Heart left ventricle (tissue), 13 donors: ENCODE measurements around the gene RNF141.

Experiments used
- CTCF ChIP-seq, 12 donors: fragments of 200-600 bp; sonication (generic) in 4 of 12; IDR thresholded peaks; one replicate each; pipeline versions ENCODE4 v1.5.0 to v1.8.0; 2018 to 2022; ENCODE audit warnings: antibody characterized with exemption in 12 of 12, mild to moderate bottlenecking in 5 of 12
- POLR2A ChIP-seq, 2 donors: fragments of 450-650 bp; IDR thresholded peaks; one replicate each; pipeline ENCODE4 v1.6.1; 2017; ENCODE audit warnings: antibody characterized with exemption in 2 of 2, mild to moderate bottlenecking in 2 of 2, moderate library complexity in 2 of 2
- donor health status: ischemic (EF 13 %, LVEDD 7.1; RV severe dilation, severe dysfunction).
- donor health status: DM: no; HTN: yes; CAD: no.
- donor health status: DM: no; HTN: no; CAD: no.
- donor health status: ischemic (EF 25% LVEDD 6.9; RV normal size, moderate dysfunction).
- donor health status: ischemic (EF 25% LVEDD 5.7; RV mildly dilated, moderate dysfunction).
- donor health status: ischemic (EF 35%, LVEDD 5.7; RV mildly dilated, moderate dysfunction).
- donor health status: nonischemic (EF 11% LVEDD 7.7; RV severe dilation, severe dysfunction).
- donor health status: DM: yes; HTN: yes; CAD: no.
- donor health status: PGD.
- donor health status: ischemic (EF 29% LVEDD 5.4; RV normal size, mild dysfunction).
- donor health status: nonischemic (EF 23%, LVEDD 6.1; RV moderate dilation, normal function).

- no peak for TF ChIP-seq CTCF (IDR thresholded peaks at IDR 0.05)
- no peak for TF ChIP-seq POLR2A (IDR thresholded peaks at IDR 0.05)
These were observed 7.7 kb downstream of the RNF141 start for GRCh38 chr11:10533323-10533722.
